ENCODE measurements around the gene NRDC. TPM values are rescaled to one million over a fixed set of nuclear protein-coding genes. Genes with fewer than 3 reads are reported as not detected.

NRDC gene
- total RNA-seq, 1 donor from 2014 or later, result 122 TPM

- no peaks in the 10 kb centered on the region for H3K9me3 Mint-ChIP-seq (ENCODE audit: low read depth)
- H3K4me1 Mint-ChIP-seq (ENCODE audit: low read depth), result no peaks in the 10 kb centered on the region
- no peak for TF ChIP-seq CTCF (IDR thresholded peaks at IDR 0.05)
- no peak overlapping the region for H3K4me3 Mint-ChIP-seq (ENCODE audit: unreplicated experiment)
- H3K27me3 Mint-ChIP-seq (ENCODE audit: low read depth), result no peaks in the 10 kb centered on the region
- no peaks in the 10 kb centered on the region for H3K36me3 Mint-ChIP-seq (ENCODE audit: low read depth)
- no peak for DNase-seq (ENCODE audit: low spot score)
- no peak overlapping the region for H3K27ac Mint-ChIP-seq (ENCODE audit: unreplicated experiment)
These were observed 34.4 kb upstream of the NRDC start for GRCh38 chr1:51912881-51913280.

GRCh38 chr1:51910221-51911000 lies 31.9 kb upstream of the NRDC start:
- DNase-seq (ENCODE audit: low spot score), result no peak
- peaks cover 16% of the 10 kb centered on the region for H3K4me1 Mint-ChIP-seq (ENCODE audit: low read depth)
- no peak overlapping the region for H3K4me3 Mint-ChIP-seq (ENCODE audit: unreplicated experiment)
- peaks cover 5% of the 10 kb centered on the region for H3K9me3 Mint-ChIP-seq (ENCODE audit: low read depth)
- H3K27ac Mint-ChIP-seq (ENCODE audit: unreplicated experiment), result no peak overlapping the region
- no peaks in the 10 kb centered on the region for H3K27me3 Mint-ChIP-seq (ENCODE audit: low read depth)
- no peak for TF ChIP-seq CTCF (IDR thresholded peaks at IDR 0.05)
- no peaks in the 10 kb centered on the region for H3K36me3 Mint-ChIP-seq (ENCODE audit: low read depth)

GRCh38 chr1:51908499-51908898 lies 30.0 kb upstream of the NRDC start:
- no peak overlapping the region for H3K27ac Mint-ChIP-seq (ENCODE audit: unreplicated experiment)

GRCh38 chr1:51907079-51907702 lies 28.7 kb upstream of the NRDC start:
- Mint-ChIP-seq H3K36me3 (ENCODE audit: low read depth) (no peaks in the 10 kb centered on the region), H3K27ac (ENCODE audit: unreplicated experiment) (peak overlapping the region; percentile 65), H3K27me3 (ENCODE audit: low read depth) (no peaks in the 10 kb centered on the region), H3K4me1 (ENCODE audit: low read depth) (peaks cover 16% of the 10 kb centered on the region), H3K9me3 (ENCODE audit: low read depth) (peaks cover 5% of the 10 kb centered on the region), H3K4me3 (ENCODE audit: unreplicated experiment) (no peak overlapping the region)
- no peak for TF ChIP-seq CTCF (IDR thresholded peaks at IDR 0.05)
- DNase-seq (ENCODE audit: low spot score), result no peak

More at GRCh38 chr1:51908499-51908898, 30.0 kb upstream of the NRDC start:
- Mint-ChIP-seq H3K27me3 (ENCODE audit: low read depth) (no peaks in the 10 kb centered on the region), H3K36me3 (ENCODE audit: low read depth) (no peaks in the 10 kb centered on the region), H3K9me3 (ENCODE audit: low read depth) (peaks cover 5% of the 10 kb centered on the region), H3K4me1 (ENCODE audit: low read depth) (peaks cover 16% of the 10 kb centered on the region), H3K4me3 (ENCODE audit: unreplicated experiment) (no peak overlapping the region)
- no peak for TF ChIP-seq CTCF (IDR thresholded peaks at IDR 0.05)
- no peak for DNase-seq (ENCODE audit: low spot score)

- DNase-seq (ENCODE audit: low spot score), result no peak
- no peaks in the 10 kb centered on the region for H3K27me3 Mint-ChIP-seq (ENCODE audit: low read depth)
- peaks cover 5% of the 10 kb centered on the region for H3K9me3 Mint-ChIP-seq (ENCODE audit: low read depth)
- TF ChIP-seq CTCF (IDR thresholded peaks at IDR 0.05), result no peak
- H3K36me3 Mint-ChIP-seq (ENCODE audit: low read depth), result no peaks in the 10 kb centered on the region
- peak overlapping the region; percentile 74 for H3K27ac Mint-ChIP-seq (ENCODE audit: unreplicated experiment)
- no peak overlapping the region for H3K4me3 Mint-ChIP-seq (ENCODE audit: unreplicated experiment)
- H3K4me1 Mint-ChIP-seq (ENCODE audit: low read depth), result peaks cover 16% of the 10 kb centered on the region
These were observed 28.0 kb upstream of the NRDC start for GRCh38 chr1:51906306-51907078.

Data from chondrocyte (in vitro differentiated cells).